Measurements from ENCODE around the gene ENHO.
"Not testable (repeated sequence)": the region's sequence is repeated elsewhere in the genome, so short reads cannot be mapped to it uniquely, and the experiment has no call there.

ENHO gene

GRCh38 chr9:34549407-34549732, 26.6 kb upstream of the ENHO start:
- Mint-ChIP-seq H3K27me3 (peaks cover 9% of the 10 kb centered on the region), H3K4me1 (no peaks in the 10 kb centered on the region), H3K4me3 (no peak overlapping the region)

GRCh38 chr9:34547960-34548611, 25.3 kb upstream of the ENHO start:
- Mint-ChIP-seq H3K27ac (no peak overlapping the region), H3K9me3 (no peaks in the 10 kb centered on the region), H3K27me3 (peaks cover 9% of the 10 kb centered on the region), H3K4me3 (no peak overlapping the region), H3K4me1 (no peaks in the 10 kb centered on the region), H3K36me3 (no peaks in the 10 kb centered on the region)

More at GRCh38 chr9:34549407-34549732, 26.6 kb upstream of the ENHO start:
- H3K27ac Mint-ChIP-seq = no peak overlapping the region
- no peaks in the 10 kb centered on the region for H3K36me3 Mint-ChIP-seq
- H3K9me3 Mint-ChIP-seq = no peaks in the 10 kb centered on the region

- H3K27ac Mint-ChIP-seq = no peak overlapping the region
- H3K9me3 Mint-ChIP-seq = no peaks in the 10 kb centered on the region
- no peak overlapping the region for H3K4me3 Mint-ChIP-seq
- H3K27me3 Mint-ChIP-seq = peaks cover 9% of the 10 kb centered on the region
- no peaks in the 10 kb centered on the region for H3K36me3 Mint-ChIP-seq
- no peaks in the 10 kb centered on the region for H3K4me1 Mint-ChIP-seq
Observed at GRCh38 chr9:34546834-34547827, 24.3 kb upstream of the ENHO start.

- Mint-ChIP-seq H3K36me3 (no peaks in the 10 kb centered on the region), H3K4me1 (no peaks in the 10 kb centered on the region), H3K27ac (no peak overlapping the region), H3K4me3 (no peak overlapping the region), H3K27me3 (peaks cover 9% of the 10 kb centered on the region), H3K9me3 (no peaks in the 10 kb centered on the region)
Observed at GRCh38 chr9:34546102-34546833, 23.5 kb upstream of the ENHO start.

GRCh38 chr9:34545497-34545896, 22.7 kb upstream of the ENHO start:
- Mint-ChIP-seq H3K4me1 (no peaks in the 10 kb centered on the region), H3K27me3 (peaks cover 9% of the 10 kb centered on the region), H3K36me3 (no peaks in the 10 kb centered on the region), H3K9me3 (no peaks in the 10 kb centered on the region), H3K27ac (no peak overlapping the region), H3K4me3 (no peak overlapping the region)

- no peak overlapping the region for H3K4me3 Mint-ChIP-seq
- H3K4me1 Mint-ChIP-seq = no peaks in the 10 kb centered on the region
- H3K9me3 Mint-ChIP-seq = no peaks in the 10 kb centered on the region
- peaks cover 9% of the 10 kb centered on the region for H3K27me3 Mint-ChIP-seq
- no peaks in the 10 kb centered on the region for H3K36me3 Mint-ChIP-seq
- H3K27ac Mint-ChIP-seq = no peak overlapping the region
Observed at GRCh38 chr9:34544035-34544434, 21.2 kb upstream of the ENHO start.

- no peak overlapping the region for H3K4me3 Mint-ChIP-seq
- H3K4me1 Mint-ChIP-seq = no peaks in the 10 kb centered on the region
- no peak overlapping the region for H3K27ac Mint-ChIP-seq
- no peaks in the 10 kb centered on the region for H3K27me3 Mint-ChIP-seq
- H3K36me3 Mint-ChIP-seq = no peaks in the 10 kb centered on the region
- H3K9me3 Mint-ChIP-seq = no peaks in the 10 kb centered on the region
Observed at GRCh38 chr9:34541540-34541939, 18.8 kb upstream of the ENHO start.

- Mint-ChIP-seq H3K27ac (no peak overlapping the region), H3K36me3 (no peaks in the 10 kb centered on the region), H3K4me3 (no peak overlapping the region), H3K9me3 (no peaks in the 10 kb centered on the region), H3K27me3 (peaks cover under 1% of the 10 kb centered on the region), H3K4me1 (no peaks in the 10 kb centered on the region)
Observed at GRCh38 chr9:34540827-34541226, 18.0 kb upstream of the ENHO start.

- Mint-ChIP-seq H3K9me3 (no peaks in the 10 kb centered on the region), H3K4me1 (no peaks in the 10 kb centered on the region), H3K27me3 (peaks cover 5% of the 10 kb centered on the region), H3K4me3 (no peak overlapping the region), H3K27ac (no peak overlapping the region), H3K36me3 (no peaks in the 10 kb centered on the region)
Observed at GRCh38 chr9:34536685-34537084, 13.9 kb upstream of the ENHO start.

- H3K27ac Mint-ChIP-seq, H3K36me3 Mint-ChIP-seq, H3K9me3 Mint-ChIP-seq, H3K4me1 Mint-ChIP-seq, H3K4me3 Mint-ChIP-seq: not testable (repeated sequence)
- H3K27me3 Mint-ChIP-seq = peaks cover 16% of the 10 kb centered on the region
Observed at GRCh38 chr9:34532041-34532440, 9.3 kb upstream of the ENHO start.

GRCh38 chr9:34526026-34526425, 3.2 kb upstream of the ENHO start:
- no peak overlapping the region for H3K27ac Mint-ChIP-seq
- peaks cover 19% of the 10 kb centered on the region for H3K4me1 Mint-ChIP-seq
- peaks cover 5% of the 10 kb centered on the region for H3K27me3 Mint-ChIP-seq
- H3K9me3 Mint-ChIP-seq = no peaks in the 10 kb centered on the region
- no peaks in the 10 kb centered on the region for H3K36me3 Mint-ChIP-seq
- no peak overlapping the region for H3K4me3 Mint-ChIP-seq

GRCh38 chr9:34524349-34524748, 1.6 kb upstream of the ENHO start:
- Mint-ChIP-seq H3K36me3 (no peaks in the 10 kb centered on the region), H3K4me3 (peak overlapping the region; percentile 52), H3K9me3 (no peaks in the 10 kb centered on the region), H3K27ac (no peak overlapping the region), H3K4me1 (peaks cover 19% of the 10 kb centered on the region), H3K27me3 (peaks cover 2% of the 10 kb centered on the region)

- Mint-ChIP-seq H3K4me1 (peaks cover 19% of the 10 kb centered on the region), H3K27me3 (no peaks in the 10 kb centered on the region), H3K9me3 (no peaks in the 10 kb centered on the region), H3K4me3 (peak overlapping the region; percentile 69), H3K27ac (no peak overlapping the region), H3K36me3 (no peaks in the 10 kb centered on the region)
Observed at GRCh38 chr9:34522091-34522887, 501 bp downstream of the ENHO start.

GRCh38 chr9:34521406-34522045, 1.3 kb downstream of the ENHO start:
- H3K36me3 Mint-ChIP-seq = no peaks in the 10 kb centered on the region
- H3K4me1 Mint-ChIP-seq = peaks cover 19% of the 10 kb centered on the region
- H3K9me3 Mint-ChIP-seq = no peaks in the 10 kb centered on the region
- no peaks in the 10 kb centered on the region for H3K27me3 Mint-ChIP-seq
- peak overlapping the region; percentile 39 for H3K4me3 Mint-ChIP-seq
- H3K27ac Mint-ChIP-seq = no peak overlapping the region

Data from activated naive CD4-positive, alpha-beta T cell treated with anti-CD3 and anti-CD28 coated beads, Interleukin-2, amount 50 U/mL, for 24 hours (primary cell).